Mammary epithelial cell (primary cell): ENCODE results near the gene PLET1.

Experiments
- CTCF ChIP-seq, 2 donors: IDR thresholded peaks in 1 of 2; conservative IDR thresholded peaks in 1 of 2; 2 replicates each; pipeline ENCODE4 v1.5.1; 2011 to 2012; ENCODE audit warnings: inconsistent platforms in 2 of 2, low read length in 2 of 2, mild to moderate bottlenecking in 2 of 2, control low read depth in 1 of 2, low read depth in 1 of 2; ENCODE audit not compliant: insufficient read depth in 1 of 2; ENCODE audit errors: extremely low read depth in 1 of 2
- EZH2 ChIP-seq: IDR thresholded peaks from 2 replicates; pipeline ENCODE4 v1.6.1; 2012; ENCODE audit warnings: low read length, inconsistent platforms, borderline replicate concordance

GRCh38 chr11:112226062-112226830 is 34.4 kb downstream of the PLET1 start, which contains the start of gene PTS:
- TF ChIP-seq CTCF (conservative IDR thresholded peaks at IDR 0.05 in 1 of 2, IDR thresholded peaks at IDR 0.05 in 1 of 2; ENCODE audit: extremely low read depth in 1 of 2, insufficient read depth in 1 of 2, low read depth in 1 of 2, low read length in 2 of 2): no peak
- TF ChIP-seq EZH2: no peak
